ENCODE results near the gene OR52N5. TPM values are rescaled to one million over a fixed set of nuclear protein-coding genes. Genes with fewer than 3 reads are reported as not detected.

OR52N5 gene
- total RNA-seq, 3 donors from 2014 or later (not counting 1 experiment from before 2014, with no cell fraction given): not detected

- H3K36me3 Mint-ChIP-seq: no peaks in the 10 kb centered on the region
Measured at GRCh38 chr11:5749836-5750235, 33.3 kb downstream of the OR52N5 start.

GRCh38 chr11:5746614-5747013 is 36.5 kb downstream of the OR52N5 start:
- H3K27me3 ChIP-seq (ENCODE audit: control insufficient read depth, insufficient read depth, low read length): peaks cover 2% of the 10 kb centered on the region
- Mint-ChIP-seq H3K4me1 (no peaks in the 10 kb centered on the region), H3K9me3 (peaks cover 5 to 6% of the 10 kb centered on the region in 2 donors), H3K27me3 (ENCODE audit: low read depth in 2 of 2) (peaks cover 8 to 45% of the 10 kb centered on the region in 2 donors), H3K36me3 (peaks cover 16% of the 10 kb centered on the region), H3K27ac (no peak overlapping the region), H3K4me3 (no peak overlapping the region)
- H3K27ac ChIP-seq (ENCODE audit: low read length): no peak overlapping the region
- DNase-seq (no peak), ATAC-seq (no peak)
- H3K4me3 ChIP-seq (ENCODE audit: low read length): no peak overlapping the region
- 88% methylated on average over 2 of the region's 3 CpGs for WGBS (ENCODE audit: insufficient coverage)
- H3K4me1 ChIP-seq (ENCODE audit: control insufficient read depth, insufficient read depth, low read length): no peaks in the 10 kb centered on the region
- intact Hi-C loops (cut with micrococcal nuclease): no loop called here
- H3K36me3 ChIP-seq (ENCODE audit: control insufficient read depth, insufficient read depth, low read length): no peaks in the 10 kb centered on the region
- TF ChIP-seq CTCF (IDR thresholded peaks at IDR 0.05): no peak
- H3K9me3 ChIP-seq (ENCODE audit: control insufficient read depth, insufficient read depth, low read length): peaks cover 2% of the 10 kb centered on the region

More at GRCh38 chr11:5749836-5750235, 33.3 kb downstream of the OR52N5 start:
- intact Hi-C loops (cut with micrococcal nuclease): no loop called here
- no peak overlapping the region for H3K27ac ChIP-seq (ENCODE audit: low read length)
- ATAC-seq (no peak), DNase-seq (no peak)
- H3K4me3 Mint-ChIP-seq: no peak overlapping the region
- H3K36me3 ChIP-seq (ENCODE audit: control insufficient read depth, insufficient read depth, low read length): no peaks in the 10 kb centered on the region
- H3K9me3 Mint-ChIP-seq: no peaks in the 10 kb centered on the region
- no peak overlapping the region for H3K4me3 ChIP-seq (ENCODE audit: low read length)
- H3K9me3 ChIP-seq (ENCODE audit: control insufficient read depth, insufficient read depth, low read length): no peaks in the 10 kb centered on the region
- peaks cover 5 to 28% of the 10 kb centered on the region in 2 donors for H3K27me3 Mint-ChIP-seq (ENCODE audit: low read depth in 2 of 2)
- H3K4me1 ChIP-seq (ENCODE audit: control insufficient read depth, insufficient read depth, low read length): no peaks in the 10 kb centered on the region
- H3K27me3 ChIP-seq (ENCODE audit: control insufficient read depth, insufficient read depth, low read length): no peaks in the 10 kb centered on the region
- H3K4me1 Mint-ChIP-seq: no peaks in the 10 kb centered on the region
- TF ChIP-seq CTCF (IDR thresholded peaks at IDR 0.05): no peak
- no peak overlapping the region for H3K27ac Mint-ChIP-seq
- WGBS (ENCODE audit: insufficient coverage): 100% methylated on average over 1 of the region's 3 CpGs

DNA sequence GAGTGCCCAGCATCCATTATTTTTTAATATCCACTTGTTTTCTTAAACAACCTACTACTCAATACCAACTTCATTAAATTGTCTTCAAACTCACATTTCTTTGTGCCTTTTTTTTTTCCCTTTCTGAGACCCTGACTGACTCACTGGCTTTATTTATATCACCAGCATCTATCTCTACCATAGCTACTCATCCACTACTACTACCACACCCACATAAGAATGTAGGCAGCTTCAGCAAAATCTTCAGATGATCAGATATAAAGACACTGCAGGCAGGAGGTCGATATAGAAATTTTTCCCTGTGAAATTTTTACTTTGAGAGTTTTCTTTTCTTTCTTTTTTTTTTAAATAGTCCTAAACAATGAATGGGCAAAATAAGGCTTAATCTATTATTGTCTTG is 44.7 kb downstream of the OR52N5 start:
- no peak overlapping the region for H3K4me3 ChIP-seq (ENCODE audit: low read length)
- Mint-ChIP-seq H3K4me3 (no peak overlapping the region), H3K36me3 (peaks cover 30% of the 10 kb centered on the region), H3K27ac (no peak overlapping the region), H3K4me1 (no peaks in the 10 kb centered on the region), H3K27me3 (ENCODE audit: low read depth in 2 of 2) (peaks cover 17 to 21% of the 10 kb centered on the region in 2 donors), H3K9me3 (peaks cover 9 to 14% of the 10 kb centered on the region in 2 donors)
- H3K27me3 ChIP-seq (ENCODE audit: control insufficient read depth, insufficient read depth, low read length): peaks cover 2% of the 10 kb centered on the region
- TF ChIP-seq CTCF (IDR thresholded peaks at IDR 0.05): no peak
- WGBS (ENCODE audit: insufficient coverage): no CpG with 5 or more reads among the region's 1 CpG
- DNase-seq (no peak), ATAC-seq (no peak)
- no peaks in the 10 kb centered on the region for H3K36me3 ChIP-seq (ENCODE audit: control insufficient read depth, insufficient read depth, low read length)
- H3K27ac ChIP-seq (ENCODE audit: low read length): no peak overlapping the region
- H3K4me1 ChIP-seq (ENCODE audit: control insufficient read depth, insufficient read depth, low read length): no peaks in the 10 kb centered on the region
- intact Hi-C loops (cut with micrococcal nuclease): no loop called here
- H3K9me3 ChIP-seq (ENCODE audit: control insufficient read depth, insufficient read depth, low read length): peaks cover 6% of the 10 kb centered on the region

DNA sequence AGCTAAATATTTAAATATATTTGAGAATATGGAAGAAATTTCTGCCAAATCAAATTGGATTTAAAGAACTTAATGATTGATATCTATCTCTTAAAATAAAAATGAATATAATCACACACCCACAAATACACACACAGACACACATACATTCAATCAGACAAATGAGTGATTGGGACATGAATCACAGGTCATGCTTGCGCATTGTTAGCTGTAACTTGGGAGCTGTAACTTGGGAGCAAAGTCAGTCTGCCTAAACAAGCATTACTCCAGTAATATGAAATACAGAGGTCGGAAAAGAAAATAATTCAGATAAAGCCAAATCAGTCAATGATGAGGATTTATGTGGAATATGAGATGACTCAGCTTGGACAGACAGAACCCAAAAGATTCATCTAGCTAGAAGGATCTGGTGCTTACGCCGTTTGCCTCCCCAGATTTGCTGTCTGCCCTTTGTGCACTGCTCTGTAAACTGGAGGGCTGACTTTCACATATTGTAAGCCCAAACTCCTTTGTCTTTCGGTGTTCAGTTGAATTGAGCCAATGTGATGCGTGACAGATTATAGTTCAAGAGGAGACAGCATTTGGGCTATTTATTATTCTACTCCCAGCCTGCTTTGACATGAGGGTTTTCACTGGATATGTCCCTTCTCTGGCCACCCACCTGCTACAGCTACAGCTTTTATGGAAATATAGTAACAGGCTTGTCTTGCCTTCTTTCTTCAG is 45.3 kb downstream of the OR52N5 start:
- ATAC-seq (no peak), DNase-seq (no peak)
- TF ChIP-seq CTCF (IDR thresholded peaks at IDR 0.05): no peak
- no peaks in the 10 kb centered on the region for H3K27me3 ChIP-seq (ENCODE audit: control insufficient read depth, insufficient read depth, low read length)
- no peak overlapping the region for H3K27ac Mint-ChIP-seq
- no peaks in the 10 kb centered on the region for H3K4me1 Mint-ChIP-seq
- intact Hi-C loops (cut with micrococcal nuclease): no loop called here
- H3K4me1 ChIP-seq (ENCODE audit: control insufficient read depth, insufficient read depth, low read length): no peaks in the 10 kb centered on the region
- H3K27ac ChIP-seq (ENCODE audit: low read length): no peak overlapping the region
- H3K4me3 Mint-ChIP-seq: no peak overlapping the region
- H3K36me3 ChIP-seq (ENCODE audit: control insufficient read depth, insufficient read depth, low read length): no peaks in the 10 kb centered on the region
- peaks cover 7 to 14% of the 10 kb centered on the region in 2 donors for H3K9me3 Mint-ChIP-seq
- H3K9me3 ChIP-seq (ENCODE audit: control insufficient read depth, insufficient read depth, low read length): peaks cover 6% of the 10 kb centered on the region
- H3K4me3 ChIP-seq (ENCODE audit: low read length): no peak overlapping the region
- H3K27me3 Mint-ChIP-seq (ENCODE audit: low read depth in 2 of 2): peaks cover 15 to 17% of the 10 kb centered on the region in 2 donors
- 100% methylated on average over 6 of the region's 6 CpGs for WGBS (ENCODE audit: insufficient coverage)
- H3K36me3 Mint-ChIP-seq: peaks cover 27% of the 10 kb centered on the region

Measured in natural killer cell (primary cell).